Breast epithelium (tissue), 3 donors: ENCODE results near the gene SERPINE3.

Experiments used
- CTCF ChIP-seq, 3 donors: fragments of 450-650 bp; IDR thresholded peaks; one replicate each; pipeline ENCODE4 v1.5.1; 2016 to 2017; ENCODE audit warnings: antibody characterized with exemption in 3 of 3, mild to moderate bottlenecking in 3 of 3, moderate library complexity in 3 of 3
- POLR2A ChIP-seq: fragments of 450-650 bp; IDR thresholded peaks from one replicate; pipeline ENCODE4 v1.6.1; 2016; ENCODE audit warnings: antibody characterized with exemption, mild to moderate bottlenecking, moderate library complexity
- POLR2AphosphoS5 ChIP-seq, 3 donors: sonication (generic); formaldehyde crosslinking; IDR thresholded peaks; one replicate each; pipeline ENCODE4 v1.6.1; 2017; ENCODE audit warnings: antibody characterized with exemption in 3 of 3

- TF ChIP-seq POLR2AphosphoS5 (IDR thresholded peaks at IDR 0.05) (no peak), CTCF (IDR thresholded peaks at IDR 0.05) (no peak), POLR2A (no peak)
These were observed 72.9 kb downstream of the SERPINE3 start for GRCh38 chr13:51412431-51412830.
